GM12865 (cell line): ENCODE results near the gene GRIPAP1.
A peak's percentile ranks its signal among the peaks of the same experiment; 100 is the strongest.

ENCODE experiments used
- DNase-seq: peaks from one replicate; pipeline ENCODE4 v3.0.0; 2010; ENCODE audit warnings: low read depth
- H3K4me3 ChIP-seq: 2 replicates; pipeline ENCODE4 v1.5.1; 2011; ENCODE audit warnings: mild to moderate bottlenecking, low read depth, low read length, control low read depth
- TF ChIP-seq, protein P1 (sequence below): IDR thresholded peaks from 2 replicates; pipeline ENCODE4 v1.5.1; 2011; ENCODE audit warnings: low read length, control low read depth, low read depth, inconsistent platforms; ENCODE audit not compliant: insufficient read depth; ENCODE audit errors: missing control alignments

GRIPAP1 gene

GRCh38 chrX:48960291-48960690 lies 41.8 kb downstream of the GRIPAP1 start:
- H3K4me3 ChIP-seq = no peak overlapping the region
- TF ChIP-seq, protein P1, sequence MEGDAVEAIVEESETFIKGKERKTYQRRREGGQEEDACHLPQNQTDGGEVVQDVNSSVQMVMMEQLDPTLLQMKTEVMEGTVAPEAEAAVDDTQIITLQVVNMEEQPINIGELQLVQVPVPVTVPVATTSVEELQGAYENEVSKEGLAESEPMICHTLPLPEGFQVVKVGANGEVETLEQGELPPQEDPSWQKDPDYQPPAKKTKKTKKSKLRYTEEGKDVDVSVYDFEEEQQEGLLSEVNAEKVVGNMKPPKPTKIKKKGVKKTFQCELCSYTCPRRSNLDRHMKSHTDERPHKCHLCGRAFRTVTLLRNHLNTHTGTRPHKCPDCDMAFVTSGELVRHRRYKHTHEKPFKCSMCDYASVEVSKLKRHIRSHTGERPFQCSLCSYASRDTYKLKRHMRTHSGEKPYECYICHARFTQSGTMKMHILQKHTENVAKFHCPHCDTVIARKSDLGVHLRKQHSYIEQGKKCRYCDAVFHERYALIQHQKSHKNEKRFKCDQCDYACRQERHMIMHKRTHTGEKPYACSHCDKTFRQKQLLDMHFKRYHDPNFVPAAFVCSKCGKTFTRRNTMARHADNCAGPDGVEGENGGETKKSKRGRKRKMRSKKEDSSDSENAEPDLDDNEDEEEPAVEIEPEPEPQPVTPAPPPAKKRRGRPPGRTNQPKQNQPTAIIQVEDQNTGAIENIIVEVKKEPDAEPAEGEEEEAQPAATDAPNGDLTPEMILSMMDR = no peak
- no peak for DNase-seq

GRCh38 chrX:48958635-48959094 lies 43.4 kb downstream of the GRIPAP1 start:
- DNase-seq = no peak
- peak overlapping the region; percentile 70 for H3K4me3 ChIP-seq

DNA sequence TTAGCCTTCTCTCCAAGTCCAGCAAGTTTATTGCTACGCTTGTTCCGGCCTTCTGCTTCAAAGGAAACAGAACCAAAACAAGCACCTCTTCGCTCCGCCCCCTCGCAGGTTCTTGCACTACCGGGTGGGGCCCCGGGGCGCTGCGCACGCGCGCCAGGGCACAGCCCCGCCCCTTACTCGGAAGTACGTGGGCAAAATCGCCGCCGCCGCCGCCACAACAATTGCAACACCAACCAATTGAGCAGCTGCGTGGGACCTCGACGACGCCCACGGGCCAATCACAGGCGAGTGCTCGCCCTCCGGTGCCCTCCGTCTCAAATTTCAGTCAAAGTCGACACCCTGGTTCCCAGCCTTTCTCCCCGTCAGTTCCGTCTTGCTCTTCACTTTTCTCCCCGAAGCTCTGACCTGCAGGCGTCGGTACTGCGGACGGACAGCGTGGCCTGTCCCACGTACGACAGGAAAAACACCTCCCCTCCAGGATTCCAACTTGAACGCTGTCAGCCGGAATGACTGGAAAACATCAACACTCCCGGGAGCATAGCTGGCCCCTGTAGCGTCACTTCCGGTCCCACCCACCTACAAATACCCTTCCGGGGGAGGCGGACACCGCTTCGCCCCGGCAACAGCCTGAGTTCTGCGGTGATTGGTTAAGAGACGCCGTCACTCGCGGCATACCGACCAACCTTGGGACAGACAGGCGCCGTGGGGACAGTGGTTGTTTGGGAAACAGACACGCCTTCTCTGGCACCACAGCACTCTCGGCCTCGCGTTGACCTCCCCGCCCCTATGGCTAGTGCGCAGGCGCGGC lies 44.0 kb downstream of the GRIPAP1 start:
- TF ChIP-seq, protein P1 = no peak
- peak overlapping the region; percentile 73 for H3K4me3 ChIP-seq
- peak; percentile 98 for DNase-seq

More at GRCh38 chrX:48958635-48959094, 43.4 kb downstream of the GRIPAP1 start:
- TF ChIP-seq, protein P1 = no peak

DNA sequence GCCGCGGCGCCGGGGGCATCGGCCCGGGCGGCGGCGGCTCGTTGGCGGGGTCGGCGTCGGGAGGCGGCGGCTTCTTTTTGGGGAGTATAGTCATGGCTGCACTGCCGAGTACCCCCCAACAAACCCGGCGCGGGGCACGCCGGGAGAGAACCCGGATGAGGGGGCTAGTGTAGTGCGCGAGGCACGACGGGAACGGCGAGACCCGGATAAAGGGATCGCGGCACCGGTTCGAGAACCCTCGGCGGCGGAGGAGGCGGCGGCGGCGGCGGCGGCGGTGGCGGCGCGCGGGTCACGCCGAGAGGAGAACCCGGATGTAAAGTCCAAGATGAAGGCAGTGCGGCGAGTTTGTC lies 44.6 kb downstream of the GRIPAP1 start, which contains the start of gene OTUD5:
Gene OTUD5 (minus strand): TSS at position 131 of the 350 bp plus-strand sequence. CDS start 37 bp downstream, at position 94.
- DNase-seq = peak; percentile 78
- H3K4me3 ChIP-seq = peak within 1 kb of the TSS; percentile 86
- TF ChIP-seq, protein P1 = no peak

DNA sequence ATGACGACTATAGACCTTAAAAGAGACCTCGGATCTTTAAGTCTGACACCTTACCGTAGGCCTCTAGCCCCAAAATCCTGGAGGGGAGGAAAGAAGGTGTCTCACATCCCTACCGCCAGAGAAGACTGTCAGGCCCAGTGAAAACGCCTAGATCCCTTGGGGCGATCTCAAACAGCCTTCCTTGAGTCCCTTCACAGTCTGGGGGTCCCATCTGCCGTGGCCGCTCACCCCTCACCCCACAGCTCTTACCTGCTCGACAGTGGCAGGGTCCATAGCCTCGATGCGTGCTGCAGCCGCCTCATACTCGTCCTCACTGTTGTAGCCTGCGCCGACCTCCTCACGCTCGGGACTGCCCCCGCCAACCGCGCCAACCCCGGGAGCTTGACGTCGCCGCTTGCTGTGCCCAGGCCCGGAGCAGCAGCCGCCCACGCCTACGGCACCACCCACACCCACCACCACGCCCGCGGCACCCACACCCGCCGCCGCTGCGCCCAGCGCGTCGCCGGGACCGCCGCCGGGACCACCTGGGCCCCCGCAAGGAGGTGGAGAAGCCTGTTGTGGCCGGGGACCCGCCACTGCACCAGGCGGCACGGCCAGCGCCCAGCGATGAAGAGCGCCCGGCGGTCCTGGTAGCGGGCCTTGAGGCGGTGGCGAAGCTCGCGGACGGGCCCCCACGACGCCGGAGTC lies 45.2 kb downstream of the GRIPAP1 start:
- peak overlapping the region; percentile 86 for H3K4me3 ChIP-seq
- DNase-seq = no peak
- TF ChIP-seq, protein P1 = no peak

DNA sequence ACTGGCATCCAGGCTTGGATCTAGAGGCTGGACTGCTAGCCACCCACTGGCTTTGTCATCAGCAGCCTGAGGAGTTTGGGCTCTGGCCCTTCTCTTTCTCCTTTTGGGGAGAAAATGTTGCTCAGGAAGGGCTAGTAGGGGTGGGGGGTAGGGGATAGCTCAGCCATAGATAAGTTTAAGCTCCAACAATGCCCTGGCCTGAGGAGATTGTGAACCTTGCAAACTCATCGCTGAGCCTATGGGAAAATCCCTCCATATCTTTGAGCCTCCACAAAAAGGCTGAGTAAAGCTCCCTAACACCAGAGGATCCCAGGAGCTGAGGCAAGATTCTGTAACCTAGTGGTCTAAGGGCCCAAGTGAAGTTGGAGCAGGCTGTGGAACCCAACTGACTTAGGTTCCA lies 53.5 kb downstream of the GRIPAP1 start:
- no peak overlapping the region for H3K4me3 ChIP-seq
- no peak for DNase-seq
- TF ChIP-seq, protein P1 = no peak
